H1 (cell line): ENCODE measurements around the gene CNBP. TPM values are rescaled to one million over a fixed set of nuclear protein-coding genes. Genes with fewer than 3 reads are reported as not detected.

ENCODE experiments used
- BRCA1 ChIP-seq: IDR thresholded peaks from 2 replicates; pipeline ENCODE4 v1.6.1; 2012; ENCODE audit warnings: low read depth, low read length, improper control_type of control experiment
- CHD7 ChIP-seq: fragments of 300-600 bp; sonication (generic); IDR thresholded peaks from 2 replicates; pipeline ENCODE4 v1.7.1; 2012; ENCODE audit warnings: low read length, moderate library complexity, mild to moderate bottlenecking, inconsistent platforms; ENCODE audit not compliant: insufficient replicate concordance
- FOSL1 ChIP-seq: IDR thresholded peaks from 2 replicates; pipeline ENCODE4 v1.6.1; 2011; ENCODE audit warnings: mild to moderate bottlenecking, low read depth, low read length, moderate library complexity; ENCODE audit not compliant: insufficient read depth
- GABPA ChIP-seq: IDR thresholded peaks from 2 replicates; pipeline ENCODE4 v1.6.1; 2011; ENCODE audit warnings: mild to moderate bottlenecking, low read length, moderate library complexity, borderline replicate concordance; ENCODE audit not compliant: insufficient read depth
- HDAC6 ChIP-seq: IDR thresholded peaks from one replicate; pipeline ENCODE4 v1.7.1; 2012; ENCODE audit warnings: low read depth, mild to moderate bottlenecking, inconsistent platforms, low read length, moderate library complexity
- KDM1A ChIP-seq: fragments of 200-600, 300-600 bp; sonication (generic); IDR thresholded peaks from 2 replicates; pipeline ENCODE4 v1.7.1; 2016; ENCODE audit warnings: mild to moderate bottlenecking, low read length, borderline replicate concordance
- KDM4A ChIP-seq: IDR thresholded peaks from one replicate; pipeline ENCODE4 v1.7.1; 2012; ENCODE audit warnings: low read depth, mild to moderate bottlenecking, moderate library complexity, low read length, inconsistent platforms; ENCODE audit not compliant: severe bottlenecking
- NRF1 ChIP-seq: IDR thresholded peaks from 2 replicates; pipeline ENCODE4 v1.6.1; 2011; ENCODE audit warnings: mild to moderate bottlenecking, low read depth, low read length, improper control_type of control experiment
- POLR2AphosphoS5 ChIP-seq: IDR thresholded peaks from 2 replicates; pipeline ENCODE4 v1.6.1; 2011; ENCODE audit warnings: low read depth, low read length
- RXRA ChIP-seq: IDR thresholded peaks from 2 replicates; pipeline ENCODE4 v1.6.1; 2011; ENCODE audit warnings: low read depth, mild to moderate bottlenecking, low read length, moderate library complexity; ENCODE audit not compliant: insufficient read depth
- SUZ12 ChIP-seq: fragments of 200-600 bp; sonication (generic); IDR thresholded peaks from 2 replicates; pipeline ENCODE4 v1.6.1; 2012; ENCODE audit warnings: mild to moderate bottlenecking, inconsistent platforms, low read length, moderate library complexity, mixed read lengths
- TCF12 ChIP-seq: IDR thresholded peaks from 2 replicates; pipeline ENCODE4 v1.6.1; 2011; ENCODE audit warnings: low read depth, mild to moderate bottlenecking, low read length
- polyA plus RNA-seq, 7 experiments: library from polyadenylated mRNA; depleted of rRNA in 3 of 7; stranded (reverse) in 5 of 7; unstranded in 2 of 7; fragments of >200 nt in 5 of 7; fragments of 200-250 nt in 2 of 7; gene quantifications; 1 replicate in 5 of 7; 2 replicates in 1 of 7; 4 replicates in 1 of 7; pipeline versions ENCODE4 v1.2.1 to v1.2.3, GENCODE V29; 2011 to 2013; ENCODE audit warnings: missing spikeins in 2 of 7, mixed read lengths in 2 of 7
- total RNA-seq: library from RNA; stranded (reverse); fragmentation: NEBNext Ultra II Directional; extraction: Animal tissue kit (Norgen Biotek cat#: 25700); gene quantifications from 2 replicates; pipeline ENCODE4 v1.2.1, GENCODE V29; 2021

CNBP gene
- total and polyA plus RNA-seq, 2 of the 8 experiments (the other 6 are each of a cell fraction or from before 2014, with no cell fraction given): 315 to 371 TPM

GRCh38 chr3:129173725-129174124 is 10.0 kb downstream of the CNBP start (continued):
- TF ChIP-seq CHD7: no peak
- TF ChIP-seq POLR2AphosphoS5: no peak
- no peak for TF ChIP-seq BRCA1
- no peak for TF ChIP-seq KDM1A
- TF ChIP-seq NRF1: no peak
- TF ChIP-seq GABPA: no peak
- no peak for TF ChIP-seq SUZ12
- TF ChIP-seq FOSL1: no peak
- no peak for TF ChIP-seq HDAC6
- TF ChIP-seq KDM4A: no peak
- TF ChIP-seq RXRA: no peak
- no peak for TF ChIP-seq TCF12
